ENCODE data around the gene METTL13.
"Not testable (repeated sequence)": the region's sequence is repeated elsewhere in the genome, so short reads cannot be mapped to it uniquely, and the experiment has no call there.

The METTL13 gene

GRCh38 chr1:171769754-171770153 is 11.7 kb upstream of the METTL13 start:
- DNase-seq (ENCODE audit: low read depth): no peak

- no peak for DNase-seq (ENCODE audit: low read depth)
These were observed 9.1 kb upstream of the METTL13 start for GRCh38 chr1:171772312-171772711.

DNA sequence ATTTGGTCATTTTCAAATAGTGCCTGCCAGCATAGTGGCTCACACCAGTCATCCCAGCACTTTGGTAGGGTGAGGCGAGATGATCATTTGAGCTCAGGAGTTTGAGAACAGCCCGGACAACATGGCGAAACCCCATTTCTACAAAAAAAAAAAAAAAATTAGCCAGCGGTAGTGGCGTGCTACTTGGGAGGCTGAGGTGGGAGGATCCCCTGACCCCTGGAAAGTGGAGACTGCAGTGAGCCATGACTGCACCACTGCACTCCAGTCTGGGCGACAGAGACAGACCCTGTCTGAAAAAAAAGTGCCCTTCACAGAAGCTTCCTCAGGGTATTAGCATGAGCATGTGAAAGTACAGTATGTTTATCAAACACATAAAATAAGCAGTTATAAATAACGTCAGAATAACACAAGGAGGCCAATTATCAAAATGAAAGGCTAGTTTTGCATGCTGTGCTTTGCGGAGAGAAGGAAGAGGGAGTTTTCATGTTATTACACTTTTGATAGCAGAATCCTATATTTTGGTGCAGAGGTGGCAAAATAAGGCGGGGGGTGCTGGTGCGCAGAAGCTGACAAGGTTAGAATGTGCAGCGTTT is 781 bp upstream of the METTL13 start:
- no peak for DNase-seq (ENCODE audit: low read depth)

DNA sequence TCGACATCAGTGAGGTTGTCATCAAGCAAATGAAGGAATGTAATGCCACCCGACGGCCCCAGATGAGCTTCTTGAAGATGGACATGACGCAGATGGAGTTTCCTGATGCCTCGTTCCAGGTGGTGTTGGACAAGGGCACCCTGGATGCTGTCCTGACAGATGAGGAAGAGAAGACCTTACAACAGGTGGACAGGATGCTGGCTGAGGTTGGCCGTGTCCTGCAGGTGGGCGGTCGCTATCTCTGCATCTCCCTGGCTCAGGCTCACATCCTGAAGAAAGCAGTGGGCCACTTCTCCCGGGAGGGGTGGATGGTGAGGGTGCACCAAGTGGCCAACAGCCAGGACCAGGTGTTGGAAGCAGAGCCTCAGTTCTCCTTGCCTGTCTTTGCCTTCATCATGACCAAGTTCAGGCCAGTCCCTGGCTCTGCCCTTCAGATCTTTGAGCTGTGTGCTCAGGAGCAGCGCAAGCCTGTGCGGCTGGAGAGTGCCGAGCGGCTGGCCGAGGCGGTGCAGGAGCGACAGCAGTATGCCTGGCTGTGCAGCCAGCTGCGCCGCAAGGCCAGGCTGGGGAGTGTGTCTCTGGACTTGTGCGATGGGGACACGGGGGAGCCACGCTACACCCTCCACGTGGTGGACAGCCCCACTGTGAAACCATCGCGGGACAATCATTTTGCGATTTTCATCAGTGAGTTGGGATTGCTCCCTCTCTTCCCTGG is 2.5 kb downstream of the METTL13 start:
- no peak for DNase-seq (ENCODE audit: low read depth)

- no peak for DNase-seq (ENCODE audit: low read depth)
These were observed 3.3 kb downstream of the METTL13 start for GRCh38 chr1:171784784-171785183.

- no peak for DNase-seq (ENCODE audit: low read depth)
These were observed 4.3 kb downstream of the METTL13 start for GRCh38 chr1:171785766-171786165.

- no peak for DNase-seq (ENCODE audit: low read depth)
These were observed 5.1 kb downstream of the METTL13 start for GRCh38 chr1:171786534-171786933.

DNA sequence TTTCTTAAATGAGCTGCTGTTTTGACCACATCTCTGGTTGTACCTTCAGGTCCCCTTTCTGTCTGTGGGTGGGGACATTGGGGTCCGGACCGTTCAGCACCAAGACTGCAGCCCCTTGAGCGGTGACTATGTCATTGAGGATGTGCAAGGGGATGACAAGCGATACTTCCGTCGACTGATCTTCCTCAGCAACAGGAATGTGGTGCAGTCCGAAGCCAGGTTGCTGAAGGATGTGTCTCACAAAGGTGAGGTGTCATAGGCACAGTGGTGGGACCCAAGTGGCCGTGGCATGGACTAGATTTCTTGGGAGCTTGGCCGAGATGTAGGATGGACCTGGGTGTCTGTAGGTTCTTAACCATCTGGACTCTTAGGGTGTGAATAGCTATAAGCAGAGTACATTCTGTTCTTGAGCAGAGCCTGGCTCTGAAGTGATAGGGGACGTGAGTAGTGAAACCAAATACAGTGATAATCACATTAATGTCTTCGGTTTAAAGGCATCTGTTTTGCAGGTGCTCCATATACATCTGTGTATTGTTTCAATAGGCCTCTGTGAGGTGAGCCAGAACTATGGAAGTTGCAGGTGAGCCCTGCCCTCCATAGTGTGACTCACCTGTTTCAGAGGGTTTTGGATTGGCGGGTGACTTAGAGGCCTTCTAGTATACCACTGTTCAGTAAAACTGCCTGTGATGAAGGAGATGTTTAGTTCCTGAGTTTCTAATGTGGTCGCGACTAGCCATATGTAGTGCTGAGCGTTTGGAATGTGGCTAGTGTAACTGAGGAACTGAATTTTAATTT is 6.4 kb downstream of the METTL13 start:
- DNase-seq (ENCODE audit: low read depth): no peak

GRCh38 chr1:171788696-171789095 is 7.2 kb downstream of the METTL13 start:
- DNase-seq (ENCODE audit: low read depth): no peak

DNA sequence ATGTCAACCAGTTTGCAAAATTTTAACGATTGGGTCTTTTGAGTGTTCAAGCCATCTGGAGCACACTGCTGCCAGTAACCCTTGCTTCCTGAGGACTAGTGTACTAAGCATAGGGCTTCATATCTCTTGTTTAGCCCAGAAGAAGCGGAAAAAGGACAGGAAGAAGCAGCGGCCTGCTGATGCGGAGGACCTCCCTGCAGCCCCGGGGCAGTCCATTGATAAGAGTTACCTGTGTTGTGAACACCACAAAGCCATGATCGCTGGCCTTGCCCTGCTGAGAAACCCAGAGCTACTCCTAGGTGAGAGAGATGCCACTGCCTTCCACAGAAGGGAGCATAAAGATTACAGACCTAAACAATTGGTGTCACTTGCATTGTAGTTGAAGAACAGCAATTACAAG is 8.9 kb downstream of the METTL13 start:
- DNase-seq (ENCODE audit: low read depth): no peak

- DNase-seq (ENCODE audit: low read depth): no peak
These were observed 11.4 kb downstream of the METTL13 start for GRCh38 chr1:171792656-171793369.

- no peak for DNase-seq (ENCODE audit: low read depth)
These were observed 12.2 kb downstream of the METTL13 start for GRCh38 chr1:171793636-171794035.

DNA sequence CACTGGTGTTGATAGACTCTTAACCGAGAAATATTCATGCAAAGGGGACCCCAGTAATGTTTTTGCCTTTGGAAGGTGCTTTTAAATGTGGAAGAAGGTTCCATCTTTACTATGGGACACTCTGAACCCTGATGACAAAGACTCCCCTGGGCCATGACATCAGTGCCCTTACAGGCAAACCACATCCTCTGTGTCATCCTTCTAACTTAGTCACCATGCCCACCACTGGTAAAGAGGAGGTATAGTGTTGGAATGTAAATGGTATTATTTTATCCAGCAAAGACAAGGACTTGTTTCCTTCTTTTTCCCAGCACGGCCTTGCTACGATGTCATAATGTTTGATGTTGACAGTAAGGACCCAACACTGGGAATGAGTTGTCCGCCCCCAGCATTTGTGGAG is 12.6 kb downstream of the METTL13 start:
- DNase-seq (ENCODE audit: low read depth): peak; percentile 25

- DNase-seq (ENCODE audit: low read depth): no peak
These were observed 15.1 kb downstream of the METTL13 start for GRCh38 chr1:171796592-171796991.

GRCh38 chr1:171798311-171798710 is 16.9 kb downstream of the METTL13 start:
- no peak for DNase-seq (ENCODE audit: low read depth)

DNA sequence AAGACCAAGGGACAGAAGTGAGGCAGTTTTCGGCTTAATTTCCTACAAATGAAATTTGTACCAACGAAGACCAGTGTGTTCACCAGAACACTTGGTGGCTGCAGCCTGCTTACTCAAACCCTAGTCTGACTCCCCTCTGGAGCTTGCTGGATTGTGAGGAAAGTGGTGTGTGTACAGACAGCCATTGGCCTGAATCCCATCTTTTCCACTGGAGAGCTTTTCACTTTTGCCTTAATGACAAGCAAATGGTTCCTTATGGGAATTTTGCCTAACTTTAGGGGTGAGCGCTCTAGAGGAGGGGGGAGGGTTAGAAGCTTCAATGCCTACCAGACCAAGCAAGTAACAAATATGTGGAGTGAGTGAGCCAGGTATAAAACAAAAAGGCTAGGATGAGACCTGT is 17.3 kb downstream of the METTL13 start:
- no peak for DNase-seq (ENCODE audit: low read depth)

- no peak for DNase-seq (ENCODE audit: low read depth)
These were observed 17.7 kb downstream of the METTL13 start for GRCh38 chr1:171799166-171799565.

GRCh38 chr1:171799698-171800097 is 18.2 kb downstream of the METTL13 start:
- DNase-seq (ENCODE audit: low read depth): not testable (repeated sequence)

DNA sequence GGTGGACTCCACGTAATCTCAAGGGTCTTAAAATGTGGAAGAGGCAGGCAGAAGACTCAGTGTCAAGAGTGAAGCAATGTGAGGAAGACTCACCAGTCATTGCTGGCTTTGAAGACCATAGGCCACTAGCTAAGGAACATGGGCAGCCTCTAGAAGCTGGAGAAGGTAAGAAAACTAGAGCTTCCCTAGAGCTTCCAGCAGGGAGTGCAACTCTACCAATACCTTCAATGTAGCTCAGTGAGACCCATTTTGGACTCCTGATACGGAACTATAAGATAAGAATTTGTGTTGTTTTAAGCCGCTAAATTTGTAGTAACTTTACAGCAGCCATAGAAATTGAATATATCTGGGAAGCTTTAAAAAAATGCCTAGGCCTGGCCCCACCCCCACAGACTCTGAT is 18.9 kb downstream of the METTL13 start:
- no peak for DNase-seq (ENCODE audit: low read depth)

DNA sequence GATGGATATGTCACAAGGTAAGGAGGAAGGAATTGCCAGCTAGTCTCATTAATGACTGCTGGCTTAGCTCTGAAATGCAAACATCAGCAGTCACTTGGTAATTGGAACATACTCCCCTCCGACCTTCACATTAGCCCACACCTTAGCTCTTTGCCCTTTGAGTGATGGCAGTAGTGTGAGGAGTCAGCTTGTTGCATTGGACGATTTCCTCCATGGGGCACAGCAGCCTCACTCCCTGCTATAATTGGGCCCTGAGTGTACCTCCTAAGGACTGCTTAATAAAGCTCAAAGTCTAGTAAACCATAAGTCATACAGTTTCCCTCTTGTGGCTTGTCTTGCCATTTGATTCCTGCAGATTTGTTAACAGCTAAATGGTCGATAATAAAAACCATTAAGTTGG is 19.4 kb downstream of the METTL13 start:
- no peak for DNase-seq (ENCODE audit: low read depth)

GRCh38 chr1:171801487-171801891 is 20.0 kb downstream of the METTL13 start:
- DNase-seq (ENCODE audit: low read depth): no peak

- no peak for DNase-seq (ENCODE audit: low read depth)
These were observed 20.7 kb downstream of the METTL13 start for GRCh38 chr1:171802207-171802606.

- DNase-seq (ENCODE audit: low read depth): no peak
These were observed 21.6 kb downstream of the METTL13 start for GRCh38 chr1:171803045-171803444.

Data from activated gamma-delta T cell treated with anti-CD3 and anti-CD28 coated beads, Interleukin-2, amount 50 U/mL, for 16 hours (primary cell).